HG03521 (cell line): ENCODE data around the gene NAXD.
A peak's percentile ranks its signal among the peaks of the same experiment; 100 is the strongest.

Source experiments
- ATAC-seq: cut with Tn5 transposase; IDR thresholded peaks from one replicate; pipeline ENCODE4 v1.9.1; 2021; ENCODE audit warnings: mild to moderate bottlenecking, moderate library complexity; ENCODE audit not compliant: unreplicated experiment

Gene NAXD

GRCh38 chr13:110643324-110643723, 28.0 kb downstream of the NAXD start:
- ATAC-seq: no peak

GRCh38 chr13:110643768-110644421, 28.6 kb downstream of the NAXD start:
- no peak for ATAC-seq

GRCh38 chr13:110644892-110645521, 29.7 kb downstream of the NAXD start:
- ATAC-seq: peak; percentile 84

- ATAC-seq: no peak
Measured at GRCh38 chr13:110645750-110646149, 30.4 kb downstream of the NAXD start.

- ATAC-seq: no peak
Measured at GRCh38 chr13:110646442-110647364, 31.4 kb downstream of the NAXD start.

GRCh38 chr13:110647365-110647737, 32.0 kb downstream of the NAXD start:
- ATAC-seq: no peak

- ATAC-seq: no peak
Measured at GRCh38 chr13:110648146-110648819, 32.9 kb downstream of the NAXD start.

GRCh38 chr13:110648848-110649421, 33.6 kb downstream of the NAXD start:
- no peak for ATAC-seq

GRCh38 chr13:110649551-110649950, 34.2 kb downstream of the NAXD start:
- ATAC-seq: no peak

- no peak for ATAC-seq
Measured at GRCh38 chr13:110650436-110650835, 35.1 kb downstream of the NAXD start.

- ATAC-seq: no peak
Measured at GRCh38 chr13:110651271-110651670, 35.9 kb downstream of the NAXD start.

- no peak for ATAC-seq
Measured at GRCh38 chr13:110651726-110652230, 36.4 kb downstream of the NAXD start.

GRCh38 chr13:110652231-110652730, 36.9 kb downstream of the NAXD start:
- no peak for ATAC-seq

GRCh38 chr13:110652764-110653163, 37.4 kb downstream of the NAXD start:
- ATAC-seq: no peak

- no peak for ATAC-seq
Measured at GRCh38 chr13:110653271-110653670, 37.9 kb downstream of the NAXD start.

GRCh38 chr13:110653851-110654250, 38.5 kb downstream of the NAXD start:
- ATAC-seq: no peak

GRCh38 chr13:110657196-110657595, 41.9 kb downstream of the NAXD start:
- no peak for ATAC-seq

- peak; percentile 78 for ATAC-seq
Measured at GRCh38 chr13:110658218-110658911, 43.0 kb downstream of the NAXD start.

- ATAC-seq: no peak
Measured at GRCh38 chr13:110661256-110661655, 45.9 kb downstream of the NAXD start.

- no peak for ATAC-seq
Measured at GRCh38 chr13:110662091-110662490, 46.7 kb downstream of the NAXD start.
